Activated CD8-positive, alpha-beta memory T cell treated with anti-CD3 and anti-CD28 coated beads for 48 hours (primary cell): Measurements from ENCODE around the gene DNAI1.
"Not testable (repeated sequence)": the region's sequence is repeated elsewhere in the genome, so short reads cannot be mapped to it uniquely, and the experiment has no call there.

Experiments used
- DNase-seq, 3 experiments: peaks; one replicate each; pipeline ENCODE4 v3.0.0-alpha.2; 2020; ENCODE audit warnings: low read depth in 2 of 3, low spot score in 2 of 3

The DNAI1 gene

GRCh38 chr9:34450644-34451043 is 8.0 kb upstream of the DNAI1 start:
- no peak for DNase-seq

DNA sequence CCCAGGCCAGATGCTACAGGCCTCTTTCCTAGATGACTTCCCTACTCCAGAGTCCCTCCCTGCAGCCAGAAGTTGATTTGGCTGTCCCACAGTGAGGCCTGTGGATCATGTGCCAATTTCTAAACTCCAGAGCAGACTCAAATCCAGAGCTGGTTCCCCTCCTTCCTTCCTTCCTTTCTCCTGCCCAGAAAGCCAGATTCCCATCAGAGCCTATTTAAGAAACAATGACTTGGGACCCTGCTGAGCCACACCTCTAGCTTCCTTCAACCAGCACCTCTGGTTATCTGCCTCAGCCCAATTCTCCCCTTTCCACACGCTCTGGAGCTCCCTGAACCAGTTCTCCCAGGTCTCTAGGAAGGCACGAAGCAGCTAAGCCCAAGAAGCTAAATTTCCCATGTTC is 7.5 kb upstream of the DNAI1 start:
- DNase-seq, result no peak

GRCh38 chr9:34451545-34451944 is 7.1 kb upstream of the DNAI1 start:
- DNase-seq, result no peak

DNA sequence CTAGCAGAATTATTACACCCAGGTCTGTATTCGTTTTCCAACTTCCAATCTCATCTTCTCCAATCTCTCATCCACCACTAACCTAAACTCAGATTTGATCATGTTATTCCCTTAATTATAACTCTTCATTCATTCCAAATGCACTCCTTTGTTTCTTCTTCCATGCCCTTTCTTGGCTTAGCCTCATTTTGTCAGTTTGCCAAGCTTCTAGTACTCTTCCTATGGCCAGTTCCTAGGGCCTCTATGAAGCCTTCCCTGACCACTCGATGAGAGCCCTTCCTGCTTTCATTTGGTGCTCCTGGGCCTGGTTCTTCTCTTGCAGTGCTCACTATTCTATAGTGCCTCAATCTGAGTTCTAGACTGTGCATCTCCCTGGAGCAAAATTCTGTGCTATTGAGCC is 6.0 kb upstream of the DNAI1 start:
- DNase-seq, result no peak

GRCh38 chr9:34454571-34455065 is 4.0 kb upstream of the DNAI1 start:
- no peak for DNase-seq

DNA sequence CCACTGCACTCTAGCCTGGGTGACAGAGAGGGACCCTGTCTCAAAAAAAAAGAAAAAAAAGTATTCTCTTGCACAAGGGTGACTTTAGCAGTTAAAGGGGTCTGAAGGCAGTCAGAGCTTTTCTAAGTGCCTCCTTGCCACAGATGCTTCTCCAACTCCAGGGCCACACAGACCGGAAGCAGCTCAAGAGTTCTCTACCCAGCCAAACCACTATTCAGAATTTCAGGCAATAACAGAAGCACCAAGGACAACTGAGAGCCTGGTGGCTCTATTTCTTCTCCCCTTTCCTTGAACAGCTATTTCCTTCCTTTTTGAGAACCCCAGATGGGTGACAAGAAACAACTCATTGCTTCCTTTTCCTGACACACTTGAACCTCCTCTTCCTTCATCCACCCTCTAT is 2.5 kb upstream of the DNAI1 start:
- DNase-seq, result no peak

GRCh38 chr9:34456746-34457145 is 1.9 kb upstream of the DNAI1 start:
- DNase-seq, result no peak

GRCh38 chr9:34457266-34458012 is 1.2 kb upstream of the DNAI1 start:
- DNase-seq, result no peak

DNA sequence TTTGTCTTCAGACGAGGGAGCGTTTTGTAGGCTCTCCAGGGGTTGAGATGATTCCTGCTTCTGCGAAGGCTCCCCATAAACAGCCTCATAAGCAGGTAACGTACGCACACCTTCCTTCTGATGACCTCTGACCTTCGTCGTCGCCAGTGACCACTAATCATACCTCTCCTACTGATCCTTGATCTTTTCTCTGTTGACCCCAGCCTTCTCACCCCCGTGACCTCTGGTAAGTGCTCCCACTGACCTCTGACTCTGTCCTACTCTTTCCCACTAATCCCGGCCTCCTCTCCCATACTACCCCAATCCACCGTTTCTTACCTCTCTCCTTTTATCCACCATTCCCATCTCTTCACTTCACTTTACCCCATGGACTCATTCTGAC is 345 bp downstream of the DNAI1 start:
- DNase-seq, result no peak

GRCh38 chr9:34459356-34459755 is 751 bp downstream of the DNAI1 start:
- no peak for DNase-seq

DNA sequence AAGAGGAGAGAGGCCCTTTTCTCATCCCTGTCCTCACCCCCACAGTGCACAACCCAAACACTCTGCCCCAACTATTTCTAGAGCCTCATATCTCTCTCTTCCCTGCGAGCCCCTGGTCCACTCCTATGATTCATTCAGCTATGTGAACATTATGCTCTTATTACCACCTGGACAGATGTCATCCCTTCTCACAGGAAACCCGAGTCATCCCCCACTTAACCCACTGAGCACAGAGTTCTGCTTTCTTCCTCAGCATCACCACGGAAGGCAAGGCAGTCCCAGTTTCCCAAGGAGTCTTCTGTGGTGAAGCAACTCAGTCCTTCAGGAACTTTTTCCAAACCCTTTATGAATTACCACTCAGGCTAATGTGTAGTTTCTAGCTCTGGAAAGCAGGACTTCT is 1.3 kb downstream of the DNAI1 start:
- no peak for DNase-seq

DNA sequence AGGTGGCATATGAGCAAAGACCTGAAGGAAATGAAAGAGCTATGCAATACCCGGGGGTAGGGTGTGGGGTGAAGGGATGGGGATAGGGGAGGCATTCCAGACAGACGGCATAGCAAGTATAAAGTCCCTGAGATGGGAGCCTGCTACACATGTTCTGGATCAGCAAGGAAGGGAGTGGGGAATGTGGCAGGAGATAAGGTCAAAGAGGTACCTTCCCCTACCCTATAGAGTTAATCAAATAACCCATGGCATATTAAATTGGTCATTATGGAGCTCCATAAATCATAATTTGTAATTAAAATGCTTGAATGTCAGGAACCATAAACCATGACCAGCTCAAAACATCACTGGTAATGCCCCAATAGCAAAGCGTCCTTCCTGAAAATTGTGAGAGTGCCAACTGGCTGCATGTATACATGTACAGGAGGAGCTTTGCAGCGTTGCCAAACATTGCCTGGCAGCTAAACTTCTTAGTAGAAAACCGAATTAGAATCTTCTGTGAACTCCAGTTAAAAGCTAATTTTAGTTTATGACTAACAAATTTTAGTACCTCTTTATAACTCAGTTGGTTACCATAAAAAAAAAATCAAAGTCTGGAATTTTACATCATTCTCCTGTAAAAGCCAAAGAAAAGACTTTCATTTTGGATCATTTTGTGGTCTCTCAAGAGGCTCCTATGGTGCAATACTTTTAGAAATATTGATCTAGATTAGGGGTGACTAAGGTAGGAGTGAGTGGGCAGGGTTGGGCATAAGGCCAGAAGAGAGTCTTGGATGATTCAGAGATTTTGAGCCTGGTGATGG is 4.7 kb downstream of the DNAI1 start:
- no peak for DNase-seq

- no peak for DNase-seq
Measured at GRCh38 chr9:34463901-34464232, 5.3 kb downstream of the DNAI1 start.

DNA sequence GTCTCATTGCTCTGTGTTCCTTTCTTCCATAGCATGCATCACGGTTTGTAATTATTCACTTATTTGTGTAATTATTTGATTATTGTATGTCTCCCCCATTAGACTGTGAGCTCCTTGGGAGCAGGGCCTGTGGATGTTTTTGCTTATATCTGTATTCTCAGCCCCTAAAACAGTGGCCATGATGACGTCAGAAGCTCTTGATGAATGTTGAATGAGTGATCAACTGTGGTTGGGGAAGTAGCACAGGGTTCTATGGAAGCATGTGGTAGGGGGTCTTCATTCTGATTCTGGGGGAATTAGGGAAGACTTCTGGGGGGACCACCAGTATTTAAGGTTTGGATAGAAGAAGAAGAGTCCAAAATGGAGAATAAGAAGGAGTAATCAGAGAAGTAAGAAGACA is 6.0 kb downstream of the DNAI1 start:
- no peak for DNase-seq

DNA sequence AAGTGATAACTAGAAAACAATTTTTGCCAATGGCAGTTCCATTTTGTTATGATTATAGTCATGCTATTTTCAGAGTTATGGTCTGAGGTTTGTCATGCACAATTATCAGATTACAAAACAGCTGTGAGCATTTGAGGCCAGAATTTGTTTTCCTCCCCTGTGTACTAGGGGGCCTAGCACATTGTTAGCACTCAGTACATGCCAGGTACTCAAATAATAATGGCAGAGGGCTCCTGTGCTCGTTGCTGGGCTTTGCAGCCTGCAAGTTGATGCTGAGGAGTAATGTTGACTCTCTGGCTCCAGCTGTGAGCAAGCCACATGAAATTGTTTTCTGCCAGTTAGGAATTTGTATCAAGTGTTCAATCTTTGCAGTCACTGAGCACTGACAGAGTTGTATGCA is 6.9 kb downstream of the DNAI1 start:
- DNase-seq, result no peak

GRCh38 chr9:34475097-34475496 is 16.5 kb downstream of the DNAI1 start:
- no peak for DNase-seq

- DNase-seq, result no peak
Measured at GRCh38 chr9:34477541-34477940, 18.9 kb downstream of the DNAI1 start.

- DNase-seq, result no peak
Measured at GRCh38 chr9:34479431-34479866, 20.8 kb downstream of the DNAI1 start.

DNA sequence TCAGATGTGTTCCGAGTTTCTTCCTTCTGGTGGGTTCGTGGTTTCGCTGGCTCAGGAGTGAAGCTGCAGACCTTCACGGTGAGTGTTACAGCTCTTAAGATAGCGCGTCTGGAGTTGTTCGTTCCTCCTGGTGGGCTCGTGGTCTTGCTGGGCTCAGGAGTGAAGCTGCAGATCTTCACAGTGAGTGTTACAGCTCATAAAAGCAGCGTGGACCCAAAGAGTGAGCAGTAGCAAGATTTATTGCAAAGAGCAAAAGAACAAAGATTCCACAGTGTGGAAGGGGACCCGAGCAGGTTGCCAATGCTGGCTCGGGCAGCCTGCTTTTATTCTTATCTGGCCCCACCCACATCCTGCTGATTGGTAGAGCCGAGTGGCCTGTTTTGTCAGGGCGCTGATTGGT is 23.0 kb downstream of the DNAI1 start:
- not testable (repeated sequence) for DNase-seq

- not testable (repeated sequence) for DNase-seq
Measured at GRCh38 chr9:34482746-34483145, 24.1 kb downstream of the DNAI1 start.

DNA sequence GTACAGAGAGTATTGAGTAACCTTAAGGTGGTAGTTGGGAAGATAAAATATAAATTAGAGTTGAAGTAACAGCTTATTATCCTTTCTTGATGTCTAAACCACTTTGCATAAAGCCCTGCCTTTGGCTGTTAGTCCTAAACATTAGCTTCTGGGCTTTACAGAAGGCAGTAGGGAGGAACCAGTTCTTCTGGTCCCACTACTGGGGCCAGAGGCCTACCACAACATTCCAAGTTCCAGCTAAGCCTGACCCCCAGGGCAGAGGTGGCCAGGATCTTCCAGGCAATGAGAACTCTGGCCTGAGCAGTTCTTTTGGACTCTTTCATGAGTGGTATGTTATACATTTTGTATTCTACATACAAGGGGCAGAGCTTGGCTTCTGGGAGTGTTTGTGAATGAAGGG is 26.1 kb downstream of the DNAI1 start:
- DNase-seq, result no peak

DNA sequence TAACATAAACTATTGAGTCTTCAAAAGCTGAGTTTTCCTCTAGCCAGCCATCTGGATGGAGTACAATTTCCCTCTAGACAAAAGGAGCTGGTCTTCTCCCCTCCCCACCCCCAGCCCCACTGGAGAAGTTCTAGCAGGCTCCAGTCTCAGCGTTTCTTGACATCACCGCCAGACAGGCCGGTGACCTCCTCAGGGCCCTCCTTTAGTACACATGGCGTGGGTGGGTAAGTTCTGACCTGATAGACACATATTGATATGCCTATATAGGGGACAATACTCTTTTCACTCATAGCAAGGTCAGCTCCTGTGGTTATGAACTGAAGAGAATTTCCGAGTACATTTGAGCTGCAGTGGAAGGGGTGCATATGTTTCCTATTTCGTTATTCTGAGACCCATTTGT is 27.2 kb downstream of the DNAI1 start:
- no peak for DNase-seq

DNA sequence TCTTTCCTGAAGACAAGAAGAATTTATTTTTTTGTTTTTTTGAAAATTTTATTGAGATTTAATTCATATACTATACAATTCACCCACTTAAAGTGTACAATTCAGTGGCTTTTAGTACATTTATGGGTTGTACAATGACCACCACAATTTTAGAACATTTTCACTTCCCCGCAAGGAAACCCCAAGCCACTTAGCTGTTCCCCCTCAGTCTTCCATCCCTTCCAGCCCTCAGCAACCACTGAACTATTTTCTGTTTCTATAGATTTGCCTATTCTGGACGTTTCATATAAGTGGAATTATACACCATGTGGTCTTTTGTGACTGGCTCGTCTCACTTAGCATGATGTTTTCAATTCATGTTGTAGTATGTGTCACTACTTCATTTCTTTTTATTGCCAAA is 28.0 kb downstream of the DNAI1 start:
- DNase-seq, result no peak
